Osteocyte (in vitro differentiated cells): ENCODE results near the gene PBX3. TPM values are rescaled to one million over a fixed set of nuclear protein-coding genes. Genes with fewer than 3 reads are reported as not detected.
A peak's percentile ranks its signal among the peaks of the same experiment; 100 is the strongest.

Experiments used
- DNase-seq: peaks from one replicate; pipeline ENCODE4 v3.0.0; 2021; ENCODE audit warnings: mixed read lengths; ENCODE audit not compliant: unreplicated experiment; ENCODE audit errors: extremely low spot score
- H3K27ac Mint-ChIP-seq: one replicate; pipeline ENCODE4 v1.8.0; 2021; ENCODE audit warnings: mild to moderate bottlenecking, mixed read lengths; ENCODE audit not compliant: unreplicated experiment
- H3K27me3 Mint-ChIP-seq: one replicate; pipeline ENCODE4 v1.8.0; 2021; ENCODE audit warnings: mixed read lengths; ENCODE audit not compliant: unreplicated experiment
- H3K36me3 Mint-ChIP-seq: one replicate; pipeline ENCODE4 v1.8.0; 2021; ENCODE audit warnings: mixed read lengths; ENCODE audit not compliant: unreplicated experiment
- H3K4me1 Mint-ChIP-seq: one replicate; pipeline ENCODE4 v1.8.0; 2021; ENCODE audit warnings: mixed read lengths; ENCODE audit not compliant: unreplicated experiment
- H3K4me3 Mint-ChIP-seq: one replicate; pipeline ENCODE4 v1.8.0; 2021; ENCODE audit warnings: mild to moderate bottlenecking, moderate library complexity, mixed read lengths; ENCODE audit not compliant: unreplicated experiment
- H3K9me3 Mint-ChIP-seq: one replicate; pipeline ENCODE4 v1.8.0; 2021; ENCODE audit warnings: mixed read lengths; ENCODE audit not compliant: unreplicated experiment
- CTCF ChIP-seq: fragments of 200-600 bp; sonication (generic); IDR thresholded peaks from 2 replicates; pipeline ENCODE4 v1.5.0; 2021; ENCODE audit warnings: antibody characterized with exemption, mild to moderate bottlenecking, moderate library complexity
- total RNA-seq: library from RNA; stranded (reverse); gene quantifications from 2 replicates; pipeline ENCODE4 v1.2.1, GENCODE V29; 2021

PBX3 gene
- total RNA-seq, 1 donor from 2014 or later = 16.0 TPM

GRCh38 chr9:125748446-125749099 lies 1.4 kb downstream of the PBX3 start:
- Mint-ChIP-seq H3K27me3 (no peaks in the 10 kb centered on the region), H3K4me1 (peaks cover 31% of the 10 kb centered on the region), H3K9me3 (no peaks in the 10 kb centered on the region), H3K4me3 (peak overlapping the region; percentile 96), H3K36me3 (peaks cover 3% of the 10 kb centered on the region), H3K27ac (peak overlapping the region; percentile 96)
- TF ChIP-seq CTCF = no peak
- no peak for DNase-seq

GRCh38 chr9:125749287-125749935 lies 2.2 kb downstream of the PBX3 start:
- Mint-ChIP-seq H3K27ac (peak overlapping the region; percentile 35), H3K27me3 (no peaks in the 10 kb centered on the region), H3K36me3 (peaks cover 3% of the 10 kb centered on the region), H3K9me3 (no peaks in the 10 kb centered on the region), H3K4me1 (peaks cover 31% of the 10 kb centered on the region), H3K4me3 (peak overlapping the region; percentile 96)
- no peak for DNase-seq
- no peak for TF ChIP-seq CTCF

GRCh38 chr9:125749951-125750626 lies 2.9 kb downstream of the PBX3 start:
- no peak for DNase-seq
- Mint-ChIP-seq H3K4me1 (peaks cover 31% of the 10 kb centered on the region), H3K27me3 (no peaks in the 10 kb centered on the region), H3K4me3 (peak overlapping the region; percentile 96), H3K36me3 (peaks cover 3% of the 10 kb centered on the region), H3K9me3 (no peaks in the 10 kb centered on the region), H3K27ac (peak overlapping the region; percentile 74)
- no peak for TF ChIP-seq CTCF

- H3K9me3 Mint-ChIP-seq = no peaks in the 10 kb centered on the region
- TF ChIP-seq CTCF = no peak
- peak overlapping the region; percentile 9 for H3K4me3 Mint-ChIP-seq
- no peak for DNase-seq
- peaks cover 3% of the 10 kb centered on the region for H3K36me3 Mint-ChIP-seq
- peak overlapping the region; percentile 74 for H3K27ac Mint-ChIP-seq
- peaks cover 28% of the 10 kb centered on the region for H3K4me1 Mint-ChIP-seq
- H3K27me3 Mint-ChIP-seq = no peaks in the 10 kb centered on the region
These were observed 3.4 kb downstream of the PBX3 start for GRCh38 chr9:125750627-125751011.

- H3K9me3 Mint-ChIP-seq = no peaks in the 10 kb centered on the region
- H3K4me1 Mint-ChIP-seq = peaks cover 24% of the 10 kb centered on the region
- TF ChIP-seq CTCF = no peak
- peaks cover 6% of the 10 kb centered on the region for H3K36me3 Mint-ChIP-seq
- no peak for DNase-seq
- no peak overlapping the region for H3K4me3 Mint-ChIP-seq
- no peak overlapping the region for H3K27ac Mint-ChIP-seq
- no peaks in the 10 kb centered on the region for H3K27me3 Mint-ChIP-seq
These were observed 5.0 kb downstream of the PBX3 start for GRCh38 chr9:125752070-125752628.
